Measurements from ENCODE around the gene GRIK1.

GRCh38 chr21:29808153-29808552 is 131.6 kb downstream of the GRIK1 start:
- no peak for TF ChIP-seq POLR2AphosphoS5 (IDR thresholded peaks at IDR 0.05; ENCODE audit: low read depth, low read length)
- no peak for TF ChIP-seq POLR2A (IDR thresholded peaks at IDR 0.05; ENCODE audit: low read depth, low read length)
- TF ChIP-seq TAF1 (IDR thresholded peaks at IDR 0.05; ENCODE audit: borderline replicate concordance, low read depth, low read length): no peak
